Activated T-helper 17 cell treated with anti-CD3 and anti-CD28 coated beads, Interleukin-2, amount 50 U/mL, for 72 hours (primary cell): ENCODE results near the gene CCDC144A. TPM values are rescaled to one million over a fixed set of nuclear protein-coding genes. Genes with fewer than 3 reads are reported as not detected.
"Not testable (repeated sequence)": the region's sequence is repeated elsewhere in the genome, so short reads cannot be mapped to it uniquely, and the experiment has no call there.

Experiments
- ATAC-seq: fragments of 150-1000 bp; cut with Tn5 transposase; replicated peaks from 2 replicates; pipeline ENCODE4 v1.10.0; 2021; ENCODE audit warnings: mild to moderate bottlenecking, moderate library complexity
- H3K27ac Mint-ChIP-seq: one replicate; pipeline ENCODE4 v1.8.0; 2022; ENCODE audit warnings: mixed read lengths
- H3K27me3 Mint-ChIP-seq: one replicate; pipeline ENCODE4 v1.8.0; 2022; ENCODE audit warnings: mixed read lengths
- H3K36me3 Mint-ChIP-seq: one replicate; pipeline ENCODE4 v1.8.0; 2022; ENCODE audit warnings: low read depth, mild to moderate bottlenecking, mixed read lengths
- H3K4me1 Mint-ChIP-seq: one replicate; pipeline ENCODE4 v1.8.0; 2022; ENCODE audit warnings: mixed read lengths
- H3K4me3 Mint-ChIP-seq: one replicate; pipeline ENCODE4 v1.8.0; 2022; ENCODE audit warnings: mild to moderate bottlenecking, mixed read lengths
- H3K9me3 Mint-ChIP-seq: one replicate; pipeline ENCODE4 v1.8.0; 2022; ENCODE audit warnings: mixed read lengths
- total RNA-seq, 2 donors: library from RNA; stranded (reverse); gene quantifications; one replicate each; pipeline ENCODE4 v1.2.3, GENCODE V29; 2022

The CCDC144A gene
- total RNA-seq, 2 donors from 2014 or later = 8.2 to 13.4 TPM

GRCh38 chr17:16788889-16789536, 99.0 kb downstream of the CCDC144A start:
- H3K27ac Mint-ChIP-seq, H3K36me3 Mint-ChIP-seq, H3K27me3 Mint-ChIP-seq, H3K9me3 Mint-ChIP-seq, H3K4me3 Mint-ChIP-seq, ATAC-seq, H3K4me1 Mint-ChIP-seq: not testable (repeated sequence)

- not testable (repeated sequence) for H3K27me3 Mint-ChIP-seq, H3K9me3 Mint-ChIP-seq, ATAC-seq, H3K4me3 Mint-ChIP-seq, H3K36me3 Mint-ChIP-seq, H3K4me1 Mint-ChIP-seq, H3K27ac Mint-ChIP-seq
These were observed 99.6 kb downstream of the CCDC144A start for GRCh38 chr17:16789622-16790021.

GRCh38 chr17:16790313-16790871, 100.4 kb downstream of the CCDC144A start:
- not testable (repeated sequence) for H3K27ac Mint-ChIP-seq, H3K36me3 Mint-ChIP-seq, H3K4me3 Mint-ChIP-seq, H3K27me3 Mint-ChIP-seq, H3K9me3 Mint-ChIP-seq, H3K4me1 Mint-ChIP-seq, ATAC-seq

GRCh38 chr17:16794215-16794614, 104.2 kb downstream of the CCDC144A start:
- H3K27ac Mint-ChIP-seq, ATAC-seq, H3K27me3 Mint-ChIP-seq, H3K4me3 Mint-ChIP-seq, H3K9me3 Mint-ChIP-seq, H3K36me3 Mint-ChIP-seq, H3K4me1 Mint-ChIP-seq: not testable (repeated sequence)

GRCh38 chr17:16795894-16796293, 105.9 kb downstream of the CCDC144A start:
- H3K4me1 Mint-ChIP-seq, ATAC-seq, H3K27ac Mint-ChIP-seq, H3K9me3 Mint-ChIP-seq, H3K36me3 Mint-ChIP-seq, H3K4me3 Mint-ChIP-seq, H3K27me3 Mint-ChIP-seq: not testable (repeated sequence)

GRCh38 chr17:16804851-16805250, 114.8 kb downstream of the CCDC144A start:
- H3K27me3 Mint-ChIP-seq, H3K9me3 Mint-ChIP-seq, H3K36me3 Mint-ChIP-seq, H3K4me3 Mint-ChIP-seq, ATAC-seq, H3K27ac Mint-ChIP-seq, H3K4me1 Mint-ChIP-seq: not testable (repeated sequence)

- H3K36me3 Mint-ChIP-seq, ATAC-seq, H3K4me1 Mint-ChIP-seq, H3K9me3 Mint-ChIP-seq, H3K27me3 Mint-ChIP-seq, H3K27ac Mint-ChIP-seq, H3K4me3 Mint-ChIP-seq: not testable (repeated sequence)
These were observed 116.6 kb downstream of the CCDC144A start for GRCh38 chr17:16806599-16806998.

- not testable (repeated sequence) for H3K27me3 Mint-ChIP-seq, ATAC-seq, H3K4me1 Mint-ChIP-seq, H3K4me3 Mint-ChIP-seq, H3K27ac Mint-ChIP-seq, H3K9me3 Mint-ChIP-seq, H3K36me3 Mint-ChIP-seq
These were observed 117.6 kb downstream of the CCDC144A start for GRCh38 chr17:16807620-16808019.

- not testable (repeated sequence) for H3K4me3 Mint-ChIP-seq, H3K27ac Mint-ChIP-seq, ATAC-seq, H3K27me3 Mint-ChIP-seq, H3K9me3 Mint-ChIP-seq, H3K4me1 Mint-ChIP-seq, H3K36me3 Mint-ChIP-seq
These were observed 120.2 kb downstream of the CCDC144A start for GRCh38 chr17:16810236-16810635.

- not testable (repeated sequence) for H3K27me3 Mint-ChIP-seq, ATAC-seq, H3K36me3 Mint-ChIP-seq, H3K9me3 Mint-ChIP-seq, H3K27ac Mint-ChIP-seq, H3K4me1 Mint-ChIP-seq, H3K4me3 Mint-ChIP-seq
These were observed 122.1 kb downstream of the CCDC144A start for GRCh38 chr17:16812126-16812525.

GRCh38 chr17:16814439-16814838, 124.4 kb downstream of the CCDC144A start:
- H3K4me1 Mint-ChIP-seq = no peaks in the 10 kb centered on the region
- H3K9me3 Mint-ChIP-seq = no peaks in the 10 kb centered on the region
- ATAC-seq = no peak
- H3K36me3 Mint-ChIP-seq = no peaks in the 10 kb centered on the region
- H3K4me3 Mint-ChIP-seq = no peak overlapping the region
- no peak overlapping the region for H3K27ac Mint-ChIP-seq
- H3K27me3 Mint-ChIP-seq = peaks cover 11% of the 10 kb centered on the region

GRCh38 chr17:16817201-16817600, 127.2 kb downstream of the CCDC144A start:
- H3K36me3 Mint-ChIP-seq = no peaks in the 10 kb centered on the region
- H3K4me1 Mint-ChIP-seq = no peaks in the 10 kb centered on the region
- H3K9me3 Mint-ChIP-seq = no peaks in the 10 kb centered on the region
- H3K27me3 Mint-ChIP-seq = peaks cover 9% of the 10 kb centered on the region
- H3K4me3 Mint-ChIP-seq = no peak overlapping the region
- no peak for ATAC-seq
- H3K27ac Mint-ChIP-seq = no peak overlapping the region

- H3K4me1 Mint-ChIP-seq, H3K4me3 Mint-ChIP-seq, ATAC-seq, H3K27me3 Mint-ChIP-seq, H3K9me3 Mint-ChIP-seq, H3K36me3 Mint-ChIP-seq, H3K27ac Mint-ChIP-seq: not testable (repeated sequence)
These were observed 127.9 kb downstream of the CCDC144A start for GRCh38 chr17:16817940-16818339.

- no peak for ATAC-seq
- H3K4me3 Mint-ChIP-seq = no peak overlapping the region
- H3K27ac Mint-ChIP-seq = no peak overlapping the region
- H3K4me1 Mint-ChIP-seq = no peaks in the 10 kb centered on the region
- H3K27me3 Mint-ChIP-seq = peaks cover 9% of the 10 kb centered on the region
- H3K9me3 Mint-ChIP-seq = no peaks in the 10 kb centered on the region
- H3K36me3 Mint-ChIP-seq = no peaks in the 10 kb centered on the region
These were observed 128.3 kb downstream of the CCDC144A start for GRCh38 chr17:16818340-16818739.

- H3K4me1 Mint-ChIP-seq = no peaks in the 10 kb centered on the region
- ATAC-seq = no peak
- H3K27ac Mint-ChIP-seq = no peak overlapping the region
- no peak overlapping the region for H3K4me3 Mint-ChIP-seq
- H3K9me3 Mint-ChIP-seq = no peaks in the 10 kb centered on the region
- peaks cover 9% of the 10 kb centered on the region for H3K27me3 Mint-ChIP-seq
- H3K36me3 Mint-ChIP-seq = no peaks in the 10 kb centered on the region
These were observed 129.0 kb downstream of the CCDC144A start for GRCh38 chr17:16818821-16819683.
